GM23338 (cell line): ENCODE data around the gene OSBPL10. TPM values are rescaled to one million over a fixed set of nuclear protein-coding genes. Genes with fewer than 3 reads are reported as not detected.

Experiments used
- ATAC-seq: fragments of 200-7000 bp; cut with Tn5 transposase; 3 replicates; pipeline ENCODE4 v1.9.1; 2020
- DNase-seq: peaks from one replicate; pipeline ENCODE4 v3.0.0-alpha.2; 2015; ENCODE audit warnings: low spot score
- H2AFZ ChIP-seq: fragments of 200-600 bp; sonication (generic); 2 replicates; pipeline ENCODE4 v1.8.0; 2016; ENCODE audit warnings: antibody characterized with exemption, mild to moderate bottlenecking, moderate library complexity
- H3F3A ChIP-seq: fragments of 200-600 bp; sonication (generic); replicated peaks from 2 replicates; pipeline ENCODE4 v1.8.0; 2017; ENCODE audit warnings: antibody characterized with exemption, mixed run types, low read depth
- H3K27ac ChIP-seq: fragments of 200-600 bp; sonication (generic); 2 replicates; pipeline ENCODE4 v1.6.1; 2016; ENCODE audit warnings: low read depth
- H3K27me3 ChIP-seq: fragments of 200-600 bp; sonication (generic); 2 replicates; pipeline ENCODE4 v1.8.0; 2016; ENCODE audit warnings: mild to moderate bottlenecking, mixed run types, moderate library complexity; ENCODE audit not compliant: insufficient read depth
- H3K36me3 ChIP-seq: fragments of 200-600 bp; sonication (generic); 2 replicates; pipeline ENCODE4 v1.8.0; 2016; ENCODE audit warnings: mild to moderate bottlenecking; ENCODE audit not compliant: insufficient read depth
- H3K4me1 ChIP-seq: fragments of 200-600 bp; sonication (generic); 2 replicates; pipeline ENCODE4 v1.8.0; 2016; ENCODE audit warnings: mild to moderate bottlenecking, moderate library complexity; ENCODE audit not compliant: insufficient read depth
- H3K4me2 ChIP-seq: fragments of 200-600 bp; sonication (generic); 2 replicates; pipeline ENCODE4 v1.7.1; 2017; ENCODE audit warnings: mixed run types
- H3K4me3 ChIP-seq: fragments of 200-600 bp; sonication (generic); 2 replicates; pipeline ENCODE4 v1.6.1; 2016; ENCODE audit warnings: mixed run types
- H3K79me2 ChIP-seq: fragments of 200-600 bp; sonication (generic); replicated peaks from 2 replicates; pipeline ENCODE4 v1.8.0; 2017; ENCODE audit warnings: mild to moderate bottlenecking; ENCODE audit not compliant: insufficient read depth
- H3K9me2 ChIP-seq: fragments of 200-600 bp; sonication (generic); 2 replicates; pipeline ENCODE4 v1.8.0; 2017; ENCODE audit not compliant: insufficient read depth
- H4K20me1 ChIP-seq: fragments of 200-600 bp; sonication (generic); replicated peaks from 2 replicates; pipeline ENCODE4 v1.8.0; 2017; ENCODE audit warnings: mild to moderate bottlenecking; ENCODE audit not compliant: insufficient read depth
- H3K27ac Mint-ChIP-seq: 2 replicates; pipeline ENCODE4 v1.8.0; 2020; ENCODE audit warnings: inconsistent platforms, mild to moderate bottlenecking, moderate library complexity, mixed read lengths
- H3K27me3 Mint-ChIP-seq: 3 replicates; pipeline ENCODE4 v1.8.0; 2022; ENCODE audit warnings: low read depth, mild to moderate bottlenecking, moderate library complexity, mixed read lengths, inconsistent platforms; ENCODE audit not compliant: insufficient read depth, poor library complexity
- H3K36me3 Mint-ChIP-seq: 3 replicates; pipeline ENCODE4 v1.8.0; 2021; ENCODE audit warnings: low read depth, mild to moderate bottlenecking, inconsistent platforms, moderate library complexity, mixed read lengths
- H3K4me1 Mint-ChIP-seq: 3 replicates; pipeline ENCODE4 v1.8.0; 2020; ENCODE audit warnings: mild to moderate bottlenecking, inconsistent platforms, mixed read lengths
- H3K4me3 Mint-ChIP-seq: 3 replicates; pipeline ENCODE4 v1.8.0; 2021; ENCODE audit warnings: moderate library complexity, mild to moderate bottlenecking, inconsistent platforms, mixed read lengths
- H3K9me3 Mint-ChIP-seq: 3 replicates; pipeline ENCODE4 v1.8.0; 2020; ENCODE audit warnings: moderate library complexity, mild to moderate bottlenecking, inconsistent platforms, mixed read lengths
- CREB1 ChIP-seq: fragments of 250-450 bp; sonication (Bioruptor Pico); IDR thresholded peaks from 2 replicates; pipeline ENCODE4 v1.5.0; 2020; ENCODE audit warnings: low read depth, mild to moderate bottlenecking, moderate library complexity
- CTCF ChIP-seq, 2 experiments: fragments of 200-600 bp in 1 of 2; sonication (generic) in 1 of 2; conservative IDR thresholded peaks; 2 replicates each; pipeline versions ENCODE4 v1.5.1 to v1.6.1; 2016 to 2017; ENCODE audit warnings: antibody characterized with exemption in 2 of 2, low read depth in 2 of 2, mild to moderate bottlenecking in 2 of 2, moderate library complexity in 1 of 2
- ETS1 ChIP-seq: IDR thresholded peaks from 2 replicates; pipeline ENCODE4 v1.6.1; 2016; ENCODE audit warnings: antibody characterized with exemption
- EZH2 ChIP-seq: fragments of 200-600 bp; sonication (generic); IDR thresholded peaks from one replicate; pipeline ENCODE4 v1.8.0; 2017; ENCODE audit warnings: antibody characterized with exemption, mild to moderate bottlenecking, low read depth; ENCODE audit not compliant: unreplicated experiment
- JUNB ChIP-seq: IDR thresholded peaks from one replicate; pipeline ENCODE4 v1.6.1; 2016; ENCODE audit warnings: antibody characterized with exemption; ENCODE audit not compliant: unreplicated experiment
- NANOG ChIP-seq: IDR thresholded peaks from 2 replicates; pipeline ENCODE4 v1.6.1; 2016; ENCODE audit warnings: antibody characterized with exemption, borderline replicate concordance
- POLR2AphosphoS5 ChIP-seq: IDR thresholded peaks from 2 replicates; pipeline ENCODE4 v1.6.1; 2016; ENCODE audit warnings: antibody characterized with exemption, low read depth
- REST ChIP-seq: IDR thresholded peaks from one replicate; pipeline ENCODE4 v1.6.1; 2018; ENCODE audit warnings: antibody characterized with exemption; ENCODE audit not compliant: unreplicated experiment
- STAT1 ChIP-seq: IDR thresholded peaks from one replicate; pipeline ENCODE4 v1.6.1; 2016; ENCODE audit warnings: antibody characterized with exemption; ENCODE audit not compliant: unreplicated experiment
- ZNF114 ChIP-seq: fragments of 250-450 bp; sonication (Bioruptor Pico); IDR thresholded peaks from 2 replicates; pipeline ENCODE4 v1.5.0; 2020; ENCODE audit warnings: mild to moderate bottlenecking, moderate library complexity
- ZNF331 ChIP-seq: fragments of 250-450 bp; sonication (Bioruptor Pico); IDR thresholded peaks from 2 replicates; pipeline ENCODE4 v1.5.0; 2020; ENCODE audit warnings: low read depth, mild to moderate bottlenecking, moderate library complexity
- polyA plus RNA-seq: library from polyadenylated mRNA; unstranded; fragments of >200 nt; fragmentation: Nextera tagmentation; extraction: Ambion mirVana; gene quantifications from 2 replicates; pipeline ENCODE4 v1.2.1, GENCODE V29; 2016
- total RNA-seq: library from RNA; depleted of rRNA; stranded (reverse); fragments of >200 nt; shearing (Covaris generic); gene quantifications from 2 replicates; pipeline ENCODE4 v1.2.3, GENCODE V29; 2014

OSBPL10 gene
- total and polyA plus RNA-seq, 2 experiments from 2014 or later, result 23.8 to 149 TPM

GRCh38 chr3:31977736-31978135 lies 3.3 kb downstream of the OSBPL10 start (continued):
- TF ChIP-seq REST (no peak), JUNB (no peak)

- Histone ChIP-seq H3K79me2 (peaks cover 93% of the 10 kb centered on the region), H3K9me2 (no peaks in the 10 kb centered on the region), H3F3A (no peaks in the 10 kb centered on the region), H3K27ac (no peak overlapping the region), H3K27me3 (no peaks in the 10 kb centered on the region), H4K20me1 (peaks cover 13% of the 10 kb centered on the region; the same call in 1 of the 2 replicates), H3K4me2 (no peak overlapping the region; the same call in 1 of the 2 replicates), H2AFZ (no peak overlapping the region), H3K4me3 (no peak overlapping the region), H3K4me1 (peaks cover 60% of the 10 kb centered on the region), H3K36me3 (0 out of 2 replicates have a peak, but pooled peaks cover 5% of the 10 kb centered on the region)
- H3K4me3 Mint-ChIP-seq, result no peak overlapping the region
- DNase-seq (no peak), ATAC-seq (no peak)
- H3K27me3 Mint-ChIP-seq, result peaks cover 8% of the 10 kb centered on the region
- no peaks in the 10 kb centered on the region for H3K9me3 Mint-ChIP-seq
- peaks cover 28% of the 10 kb centered on the region for H3K36me3 Mint-ChIP-seq
- no peak overlapping the region for H3K27ac Mint-ChIP-seq
- H3K4me1 Mint-ChIP-seq, result peaks cover 59% of the 10 kb centered on the region
- TF ChIP-seq ETS1 (no peak), ZNF331 (no peak), STAT1 (no peak), ZNF114 (CRISPR knock-in tag) (no peak), POLR2AphosphoS5 (no peak), CREB1 (CRISPR knock-in tag) (no peak), REST (no peak), CTCF (conservative IDR thresholded peaks at IDR 0.05; ENCODE audit: low read depth in 2 of 2) (no peak), JUNB (no peak), EZH2 (no peak), NANOG (no peak)
These were observed 4.8 kb downstream of the OSBPL10 start for GRCh38 chr3:31976302-31976701.
